HepG2 (cell line): ENCODE measurements around the gene PRCD. TPM values are rescaled to one million over a fixed set of nuclear protein-coding genes. Genes with fewer than 3 reads are reported as not detected.

Experiments
- GABPA ChIP-seq, 2 experiments: IDR thresholded peaks; 2 replicates each; pipeline ENCODE4 v1.6.1; 2011 to 2016; ENCODE audit warnings: low read depth in 2 of 2, low read length in 1 of 2, missing biosample characterization in 1 of 2, missing genetic modification characterization in 1 of 2
- GATA4 ChIP-seq: sonication (generic); IDR thresholded peaks from 2 replicates; pipeline ENCODE4 v1.6.1; 2016; ENCODE audit warnings: antibody characterized with exemption, low read depth, borderline replicate concordance
- GATAD1 ChIP-seq: IDR thresholded peaks from 2 replicates; pipeline ENCODE4 v1.6.1; 2016; ENCODE audit warnings: missing genetic modification reagents, missing compliant biosample characterization
- GPN1 ChIP-seq: sonication (generic); formaldehyde crosslinking; IDR thresholded peaks from 2 replicates; pipeline ENCODE4 v1.5.1; 2020; ENCODE audit warnings: missing genetic modification reagents, borderline replicate concordance
- GZF1 ChIP-seq: sonication (generic); formaldehyde crosslinking; IDR thresholded peaks from 2 replicates; pipeline ENCODE4 v1.5.1; 2020; ENCODE audit warnings: mild to moderate bottlenecking, missing genetic modification reagents
- PHF21A ChIP-seq: sonication (generic); formaldehyde crosslinking; IDR thresholded peaks from 2 replicates; pipeline ENCODE4 v1.5.0; 2020; ENCODE audit warnings: mild to moderate bottlenecking, missing genetic modification reagents
- RARA ChIP-seq: IDR thresholded peaks from 2 replicates; pipeline ENCODE4 v1.6.1; 2016; ENCODE audit warnings: missing genetic modification reagents, missing compliant biosample characterization
- SIX1 ChIP-seq: sonication (generic); formaldehyde crosslinking; IDR thresholded peaks from 2 replicates; pipeline ENCODE4 v1.4.0; 2020; ENCODE audit warnings: missing genetic modification reagents, borderline replicate concordance
- ZNF264 ChIP-seq: sonication (generic); formaldehyde crosslinking; IDR thresholded peaks from 2 replicates; pipeline ENCODE4 v1.4.0; 2020; ENCODE audit warnings: missing genetic modification reagents
- polyA plus RNA-seq, 8 experiments: library from polyadenylated mRNA; depleted of rRNA in 3 of 8; stranded (reverse) in 7 of 8; unstranded in 1 of 8; fragments of >200 nt; fragmentation: Illumina TruSeq in 4 of 8; extraction: Trizol in 4 of 8; gene quantifications; 2 replicates each; pipeline versions ENCODE4 v1.2.1 to v1.2.3, GENCODE V29; 2011 to 2016; ENCODE audit warnings: low read depth in 4 of 8, missing spikeins in 1 of 8, mixed read lengths in 1 of 8; ENCODE audit not compliant: insufficient read depth in 1 of 8
- total RNA-seq, 5 experiments: library from RNA; depleted of rRNA; stranded (reverse); fragments of >200 nt; fragmentation: Illumina TruSeq; extraction: Trizol; gene quantifications; 2 replicates each; pipeline ENCODE4 v1.2.3, GENCODE V29; 2016; ENCODE audit warnings: low read depth in 1 of 5
- TF ChIP-seq, protein P1 (sequence below): sonication (generic); formaldehyde crosslinking; IDR thresholded peaks from 2 replicates; pipeline ENCODE4 v1.5.1; 2020; ENCODE audit warnings: mild to moderate bottlenecking, missing genetic modification reagents, borderline replicate concordance
- TF ChIP-seq, protein P2 (sequence below): sonication (generic); formaldehyde crosslinking; IDR thresholded peaks from 2 replicates; pipeline ENCODE4 v1.4.0; 2020; ENCODE audit warnings: missing genetic modification reagents, borderline replicate concordance
- TF ChIP-seq, protein P3 (sequence below): sonication (generic); formaldehyde crosslinking; IDR thresholded peaks from 2 replicates; pipeline ENCODE4 v1.4.0; 2020; ENCODE audit warnings: missing genetic modification reagents, borderline replicate concordance
- TF ChIP-seq, protein P4 (sequence below): sonication (generic); formaldehyde crosslinking; IDR thresholded peaks from 2 replicates; pipeline ENCODE4 v1.5.1; 2020; ENCODE audit warnings: mild to moderate bottlenecking, moderate library complexity, missing genetic modification reagents
- TF ChIP-seq, protein P5 (sequence below): sonication (generic); formaldehyde crosslinking; IDR thresholded peaks from 2 replicates; pipeline ENCODE4 v1.8.1; 2022; ENCODE audit warnings: mild to moderate bottlenecking, missing genetic modification reagents

Gene PRCD
- total and polyA plus RNA-seq, 2 of the 13 experiments (the other 11 are each of a cell fraction or from before 2014, with no cell fraction given), result 0.51 TPM; not detected in 1

DNA sequence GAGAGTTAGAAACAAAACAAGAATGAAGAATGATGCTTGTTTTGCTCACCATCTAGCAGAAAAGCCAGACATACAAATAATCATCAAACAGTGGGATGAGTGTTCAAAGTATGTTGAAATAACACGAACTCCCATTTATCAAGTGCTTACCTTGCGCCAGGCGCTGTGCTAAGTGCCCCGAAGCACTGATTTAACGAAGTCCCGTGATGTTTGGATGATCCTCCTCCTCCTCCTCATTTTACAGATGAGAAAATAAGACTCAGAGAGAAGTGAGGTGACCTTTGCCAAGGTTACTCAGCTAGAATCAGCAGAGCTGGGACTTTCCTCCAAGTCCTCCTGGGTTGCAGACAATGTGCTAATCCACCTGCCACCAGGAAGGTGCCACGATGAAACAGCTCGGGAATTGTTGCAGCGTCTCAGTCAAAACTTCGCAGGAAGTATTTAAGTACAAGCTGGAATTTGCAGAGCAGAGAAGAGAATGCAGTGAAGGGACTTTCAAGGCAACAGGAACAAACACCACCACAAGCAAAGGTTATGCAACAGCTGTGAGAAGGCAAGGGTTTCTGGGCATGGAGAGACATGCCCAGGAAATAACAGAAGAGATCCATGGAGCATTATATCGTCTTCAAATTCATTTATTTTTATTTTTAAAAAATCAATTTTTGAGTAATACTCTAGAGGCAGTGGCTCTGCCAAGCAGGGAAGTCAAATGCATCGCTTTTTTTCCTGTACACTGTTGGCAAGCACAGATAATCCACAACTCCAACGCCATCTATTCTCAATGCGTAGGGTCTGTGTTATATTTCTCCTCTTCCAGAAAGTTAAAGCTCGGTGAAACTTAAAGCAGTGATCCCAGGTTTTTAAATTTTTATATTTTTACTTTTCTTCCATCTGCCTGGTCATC lies 11.1 kb downstream of the PRCD start (continued):
- TF ChIP-seq, protein P1, sequence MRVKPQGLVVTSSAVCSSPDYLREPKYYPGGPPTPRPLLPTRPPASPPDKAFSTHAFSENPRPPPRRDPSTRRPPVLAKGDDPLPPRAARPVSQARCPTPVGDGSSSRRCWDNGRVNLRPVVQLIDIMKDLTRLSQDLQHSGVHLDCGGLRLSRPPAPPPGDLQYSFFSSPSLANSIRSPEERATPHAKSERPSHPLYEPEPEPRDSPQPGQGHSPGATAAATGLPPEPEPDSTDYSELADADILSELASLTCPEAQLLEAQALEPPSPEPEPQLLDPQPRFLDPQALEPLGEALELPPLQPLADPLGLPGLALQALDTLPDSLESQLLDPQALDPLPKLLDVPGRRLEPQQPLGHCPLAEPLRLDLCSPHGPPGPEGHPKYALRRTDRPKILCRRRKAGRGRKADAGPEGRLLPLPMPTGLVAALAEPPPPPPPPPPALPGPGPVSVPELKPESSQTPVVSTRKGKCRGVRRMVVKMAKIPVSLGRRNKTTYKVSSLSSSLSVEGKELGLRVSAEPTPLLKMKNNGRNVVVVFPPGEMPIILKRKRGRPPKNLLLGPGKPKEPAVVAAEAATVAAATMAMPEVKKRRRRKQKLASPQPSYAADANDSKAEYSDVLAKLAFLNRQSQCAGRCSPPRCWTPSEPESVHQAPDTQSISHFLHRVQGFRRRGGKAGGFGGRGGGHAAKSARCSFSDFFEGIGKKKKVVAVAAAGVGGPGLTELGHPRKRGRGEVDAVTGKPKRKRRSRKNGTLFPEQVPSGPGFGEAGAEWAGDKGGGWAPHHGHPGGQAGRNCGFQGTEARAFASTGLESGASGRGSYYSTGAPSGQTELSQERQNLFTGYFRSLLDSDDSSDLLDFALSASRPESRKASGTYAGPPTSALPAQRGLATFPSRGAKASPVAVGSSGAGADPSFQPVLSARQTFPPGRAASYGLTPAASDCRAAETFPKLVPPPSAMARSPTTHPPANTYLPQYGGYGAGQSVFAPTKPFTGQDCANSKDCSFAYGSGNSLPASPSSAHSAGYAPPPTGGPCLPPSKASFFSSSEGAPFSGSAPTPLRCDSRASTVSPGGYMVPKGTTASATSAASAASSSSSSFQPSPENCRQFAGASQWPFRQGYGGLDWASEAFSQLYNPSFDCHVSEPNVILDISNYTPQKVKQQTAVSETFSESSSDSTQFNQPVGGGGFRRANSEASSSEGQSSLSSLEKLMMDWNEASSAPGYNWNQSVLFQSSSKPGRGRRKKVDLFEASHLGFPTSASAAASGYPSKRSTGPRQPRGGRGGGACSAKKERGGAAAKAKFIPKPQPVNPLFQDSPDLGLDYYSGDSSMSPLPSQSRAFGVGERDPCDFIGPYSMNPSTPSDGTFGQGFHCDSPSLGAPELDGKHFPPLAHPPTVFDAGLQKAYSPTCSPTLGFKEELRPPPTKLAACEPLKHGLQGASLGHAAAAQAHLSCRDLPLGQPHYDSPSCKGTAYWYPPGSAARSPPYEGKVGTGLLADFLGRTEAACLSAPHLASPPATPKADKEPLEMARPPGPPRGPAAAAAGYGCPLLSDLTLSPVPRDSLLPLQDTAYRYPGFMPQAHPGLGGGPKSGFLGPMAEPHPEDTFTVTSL (CRISPR knock-in tag), result 0 out of 2 replicates have a peak, but pooled peaks have one; percentile 40
- TF ChIP-seq GPN1 (CRISPR knock-in tag) (no peak), GATA4 (0 out of 2 replicates have a peak, but pooled peaks have one; percentile 17), GATAD1 (peak; percentile 66), ZNF264 (CRISPR knock-in tag) (0 out of 2 replicates have a peak, but pooled peaks have one; percentile 57), GZF1 (CRISPR knock-in tag) (no peak), GABPA (IDR thresholded peaks at IDR 0.05; ENCODE audit: low read depth, low read length) (no peak), GABPA (CRISPR knock-in tag; IDR thresholded peaks at IDR 0.05; ENCODE audit: low read depth) (peak; percentile 73), RARA (CRISPR knock-in tag) (peak; percentile 73), PHF21A (CRISPR knock-in tag) (peak; percentile 75), SIX1 (peak; percentile 74)
- TF ChIP-seq, protein P2, sequence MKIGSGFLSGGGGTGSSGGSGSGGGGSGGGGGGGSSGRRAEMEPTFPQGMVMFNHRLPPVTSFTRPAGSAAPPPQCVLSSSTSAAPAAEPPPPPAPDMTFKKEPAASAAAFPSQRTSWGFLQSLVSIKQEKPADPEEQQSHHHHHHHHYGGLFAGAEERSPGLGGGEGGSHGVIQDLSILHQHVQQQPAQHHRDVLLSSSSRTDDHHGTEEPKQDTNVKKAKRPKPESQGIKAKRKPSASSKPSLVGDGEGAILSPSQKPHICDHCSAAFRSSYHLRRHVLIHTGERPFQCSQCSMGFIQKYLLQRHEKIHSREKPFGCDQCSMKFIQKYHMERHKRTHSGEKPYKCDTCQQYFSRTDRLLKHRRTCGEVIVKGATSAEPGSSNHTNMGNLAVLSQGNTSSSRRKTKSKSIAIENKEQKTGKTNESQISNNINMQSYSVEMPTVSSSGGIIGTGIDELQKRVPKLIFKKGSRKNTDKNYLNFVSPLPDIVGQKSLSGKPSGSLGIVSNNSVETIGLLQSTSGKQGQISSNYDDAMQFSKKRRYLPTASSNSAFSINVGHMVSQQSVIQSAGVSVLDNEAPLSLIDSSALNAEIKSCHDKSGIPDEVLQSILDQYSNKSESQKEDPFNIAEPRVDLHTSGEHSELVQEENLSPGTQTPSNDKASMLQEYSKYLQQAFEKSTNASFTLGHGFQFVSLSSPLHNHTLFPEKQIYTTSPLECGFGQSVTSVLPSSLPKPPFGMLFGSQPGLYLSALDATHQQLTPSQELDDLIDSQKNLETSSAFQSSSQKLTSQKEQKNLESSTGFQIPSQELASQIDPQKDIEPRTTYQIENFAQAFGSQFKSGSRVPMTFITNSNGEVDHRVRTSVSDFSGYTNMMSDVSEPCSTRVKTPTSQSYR, result no peak
- TF ChIP-seq, protein P3, sequence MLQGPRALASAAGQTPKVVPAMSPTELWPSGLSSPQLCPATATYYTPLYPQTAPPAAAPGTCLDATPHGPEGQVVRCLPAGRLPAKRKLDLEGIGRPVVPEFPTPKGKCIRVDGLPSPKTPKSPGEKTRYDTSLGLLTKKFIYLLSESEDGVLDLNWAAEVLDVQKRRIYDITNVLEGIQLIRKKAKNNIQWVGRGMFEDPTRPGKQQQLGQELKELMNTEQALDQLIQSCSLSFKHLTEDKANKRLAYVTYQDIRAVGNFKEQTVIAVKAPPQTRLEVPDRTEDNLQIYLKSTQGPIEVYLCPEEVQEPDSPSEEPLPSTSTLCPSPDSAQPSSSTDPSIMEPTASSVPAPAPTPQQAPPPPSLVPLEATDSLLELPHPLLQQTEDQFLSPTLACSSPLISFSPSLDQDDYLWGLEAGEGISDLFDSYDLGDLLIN (CRISPR knock-in tag), result no peak
- TF ChIP-seq, protein P4, sequence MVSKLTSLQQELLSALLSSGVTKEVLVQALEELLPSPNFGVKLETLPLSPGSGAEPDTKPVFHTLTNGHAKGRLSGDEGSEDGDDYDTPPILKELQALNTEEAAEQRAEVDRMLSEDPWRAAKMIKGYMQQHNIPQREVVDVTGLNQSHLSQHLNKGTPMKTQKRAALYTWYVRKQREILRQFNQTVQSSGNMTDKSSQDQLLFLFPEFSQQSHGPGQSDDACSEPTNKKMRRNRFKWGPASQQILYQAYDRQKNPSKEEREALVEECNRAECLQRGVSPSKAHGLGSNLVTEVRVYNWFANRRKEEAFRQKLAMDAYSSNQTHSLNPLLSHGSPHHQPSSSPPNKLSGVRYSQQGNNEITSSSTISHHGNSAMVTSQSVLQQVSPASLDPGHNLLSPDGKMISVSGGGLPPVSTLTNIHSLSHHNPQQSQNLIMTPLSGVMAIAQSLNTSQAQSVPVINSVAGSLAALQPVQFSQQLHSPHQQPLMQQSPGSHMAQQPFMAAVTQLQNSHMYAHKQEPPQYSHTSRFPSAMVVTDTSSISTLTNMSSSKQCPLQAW (CRISPR knock-in tag), result peak; percentile 81
- TF ChIP-seq, protein P5, sequence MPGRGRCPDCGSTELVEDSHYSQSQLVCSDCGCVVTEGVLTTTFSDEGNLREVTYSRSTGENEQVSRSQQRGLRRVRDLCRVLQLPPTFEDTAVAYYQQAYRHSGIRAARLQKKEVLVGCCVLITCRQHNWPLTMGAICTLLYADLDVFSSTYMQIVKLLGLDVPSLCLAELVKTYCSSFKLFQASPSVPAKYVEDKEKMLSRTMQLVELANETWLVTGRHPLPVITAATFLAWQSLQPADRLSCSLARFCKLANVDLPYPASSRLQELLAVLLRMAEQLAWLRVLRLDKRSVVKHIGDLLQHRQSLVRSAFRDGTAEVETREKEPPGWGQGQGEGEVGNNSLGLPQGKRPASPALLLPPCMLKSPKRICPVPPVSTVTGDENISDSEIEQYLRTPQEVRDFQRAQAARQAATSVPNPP (CRISPR knock-in tag), result 0 out of 2 replicates have a peak, but pooled peaks have one; percentile 37
